Esophagus muscularis mucosa (tissue), 4 donors: Measurements from ENCODE around the gene ZFP36L1. TPM values are rescaled to one million over a fixed set of nuclear protein-coding genes. Genes with fewer than 3 reads are reported as not detected.

Experiments used
- DNase-seq: peaks from one replicate; pipeline ENCODE4 v3.0.0-alpha.2; 2017; ENCODE audit errors: extremely low spot score
- H3K27ac ChIP-seq, 4 donors: fragments of 200-600 bp; sonication (generic); replicated peaks in 1 of 4; 1 replicate in 3 of 4; 2 replicates in 1 of 4; pipeline ENCODE4 v1.5.1; 2016 to 2019; ENCODE audit warnings: mild to moderate bottlenecking in 1 of 4
- H3K27me3 ChIP-seq, 4 donors: fragments of 200-600 bp; sonication (generic); one replicate each; pipeline versions ENCODE4 v1.5.1 to v1.6.0; 2016 to 2019
- H3K36me3 ChIP-seq, 4 donors: fragments of 200-600 bp; sonication (generic); one replicate each; pipeline ENCODE4 v1.5.1; 2016 to 2019
- H3K4me1 ChIP-seq, 4 donors: fragments of 200-600 bp; sonication (generic); one replicate each; pipeline ENCODE4 v1.5.1; 2016 to 2019
- H3K4me3 ChIP-seq, 4 donors: fragments of 200-600 bp; sonication (generic); 1 replicate in 2 of 4; 2 replicates in 2 of 4; pipeline ENCODE4 v1.5.1; 2016 to 2019; ENCODE audit warnings: mild to moderate bottlenecking in 4 of 4, moderate library complexity in 1 of 4
- H3K9me3 ChIP-seq, 4 donors: fragments of 200-600 bp; sonication (generic); 1 replicate in 3 of 4; 2 replicates in 1 of 4; pipeline ENCODE4 v1.5.1; 2016 to 2019
- EP300 ChIP-seq: sonication (generic); formaldehyde crosslinking; IDR thresholded peaks from one replicate; pipeline ENCODE4 v1.6.1; 2017; ENCODE audit warnings: antibody characterized with exemption
- POLR2A ChIP-seq: fragments of 450-650 bp; IDR thresholded peaks from one replicate; pipeline ENCODE4 v1.6.1; 2017; ENCODE audit warnings: antibody characterized with exemption, moderate library complexity, mild to moderate bottlenecking, low read depth
- POLR2AphosphoS5 ChIP-seq, 2 donors: sonication (generic); formaldehyde crosslinking; IDR thresholded peaks; one replicate each; pipeline ENCODE4 v1.6.1; 2017; ENCODE audit warnings: antibody characterized with exemption in 2 of 2
- WGBS: methylation state at CpG from one replicate; pipeline ENCODE4 v1.1.5; 2018; 5-methylcytosine and 5-hydroxymethylcytosine counted together
- intact Hi-C: fragments of 100-400 bp; cut with DNase I; formaldehyde crosslinking; loops from one replicate; pipeline ENCODE4 v1.15.1; 2023
- total RNA-seq, 4 donors: library from RNA; depleted of rRNA; stranded (reverse); fragments of >200 nt; gene quantifications; one replicate each; pipeline versions ENCODE4 v1.1.0 to v1.2.1, GENCODE V29; 2016
- TF ChIP-seq, protein P1 (sequence below), 3 experiments: fragments of 200-600 bp in 2 of 3; fragments of 450-650 bp in 1 of 3; sonication (generic) in 2 of 3; IDR thresholded peaks; one replicate each; pipeline ENCODE4 v1.5.1; 2017 to 2019; ENCODE audit warnings: antibody characterized with exemption in 3 of 3, mild to moderate bottlenecking in 2 of 3, moderate library complexity in 1 of 3

Gene ZFP36L1
- total RNA-seq, 4 donors from 2014 or later: 191 to 704 (median 444) TPM

GRCh38 chr14:68759017-68759560 lies 33.8 kb downstream of the ZFP36L1 start:
- intact Hi-C loops: no loop called here
- Histone ChIP-seq H3K4me1 (peaks cover 27 to 49% (median 41%) of the 10 kb centered on the region in 4 donors), H3K36me3 (no peaks in the 10 kb centered on the region), H3K9me3 (no peaks in the 10 kb centered on the region), H3K4me3 (no peak overlapping the region), H3K27ac (no peak overlapping the region), H3K27me3 (no peaks in the 10 kb centered on the region)
- no peak for DNase-seq
- TF ChIP-seq POLR2AphosphoS5 (IDR thresholded peaks at IDR 0.05) (no peak), POLR2A (no peak), EP300 (no peak)
- TF ChIP-seq, protein P1, sequence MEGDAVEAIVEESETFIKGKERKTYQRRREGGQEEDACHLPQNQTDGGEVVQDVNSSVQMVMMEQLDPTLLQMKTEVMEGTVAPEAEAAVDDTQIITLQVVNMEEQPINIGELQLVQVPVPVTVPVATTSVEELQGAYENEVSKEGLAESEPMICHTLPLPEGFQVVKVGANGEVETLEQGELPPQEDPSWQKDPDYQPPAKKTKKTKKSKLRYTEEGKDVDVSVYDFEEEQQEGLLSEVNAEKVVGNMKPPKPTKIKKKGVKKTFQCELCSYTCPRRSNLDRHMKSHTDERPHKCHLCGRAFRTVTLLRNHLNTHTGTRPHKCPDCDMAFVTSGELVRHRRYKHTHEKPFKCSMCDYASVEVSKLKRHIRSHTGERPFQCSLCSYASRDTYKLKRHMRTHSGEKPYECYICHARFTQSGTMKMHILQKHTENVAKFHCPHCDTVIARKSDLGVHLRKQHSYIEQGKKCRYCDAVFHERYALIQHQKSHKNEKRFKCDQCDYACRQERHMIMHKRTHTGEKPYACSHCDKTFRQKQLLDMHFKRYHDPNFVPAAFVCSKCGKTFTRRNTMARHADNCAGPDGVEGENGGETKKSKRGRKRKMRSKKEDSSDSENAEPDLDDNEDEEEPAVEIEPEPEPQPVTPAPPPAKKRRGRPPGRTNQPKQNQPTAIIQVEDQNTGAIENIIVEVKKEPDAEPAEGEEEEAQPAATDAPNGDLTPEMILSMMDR (IDR thresholded peaks at IDR 0.05): no peak
- WGBS: 95% methylated on average over 8 of the region's 8 CpGs

- WGBS: 83% methylated on average over 3 of the region's 3 CpGs
- intact Hi-C loops: no loop called here
- Histone ChIP-seq H3K4me3 (no peak overlapping the region), H3K36me3 (no peaks in the 10 kb centered on the region), H3K4me1 (peaks cover 30 to 47% (median 39%) of the 10 kb centered on the region in 4 donors), H3K27ac (no peak overlapping the region), H3K27me3 (no peaks in the 10 kb centered on the region), H3K9me3 (no peaks in the 10 kb centered on the region)
- TF ChIP-seq EP300: no peak
- DNase-seq: no peak
Observed at GRCh38 chr14:68758301-68758700, 34.6 kb downstream of the ZFP36L1 start.

GRCh38 chr14:68757618-68758081 lies 35.2 kb downstream of the ZFP36L1 start:
- TF ChIP-seq, protein P1 (IDR thresholded peaks at IDR 0.05): no peak
- no peak for TF ChIP-seq POLR2AphosphoS5 (IDR thresholded peaks at IDR 0.05)
- no peak for TF ChIP-seq POLR2A
- no peak for TF ChIP-seq EP300
- DNase-seq: no peak
- Histone ChIP-seq H3K4me1 (peaks cover 23 to 47% (median 38%) of the 10 kb centered on the region in 4 donors), H3K9me3 (no peaks in the 10 kb centered on the region), H3K27ac (no peak overlapping the region), H3K27me3 (no peaks in the 10 kb centered on the region), H3K36me3 (no peaks in the 10 kb centered on the region), H3K4me3 (no peak overlapping the region)
- 80% methylated on average over 3 of the region's 4 CpGs for WGBS
- intact Hi-C loops: no loop called here

- intact Hi-C loops: no loop called here
- no peaks in the 10 kb centered on the region for H3K27me3 ChIP-seq
- 90% methylated on average over 6 of the region's 6 CpGs for WGBS
- no peak for DNase-seq
- H3K9me3 ChIP-seq: no peaks in the 10 kb centered on the region
- peaks cover 17 to 49% (median 40%) of the 10 kb centered on the region in 4 donors for H3K4me1 ChIP-seq
- H3K4me3 ChIP-seq: no peak overlapping the region
- no peak for TF ChIP-seq POLR2AphosphoS5 (IDR thresholded peaks at IDR 0.05)
- TF ChIP-seq, protein P1 (IDR thresholded peaks at IDR 0.05): no peak
- TF ChIP-seq POLR2A: no peak
- no peak for TF ChIP-seq EP300
- no peak overlapping the region for H3K27ac ChIP-seq
- H3K36me3 ChIP-seq: no peaks in the 10 kb centered on the region
Observed at GRCh38 chr14:68756734-68757133, 36.1 kb downstream of the ZFP36L1 start.

DNA sequence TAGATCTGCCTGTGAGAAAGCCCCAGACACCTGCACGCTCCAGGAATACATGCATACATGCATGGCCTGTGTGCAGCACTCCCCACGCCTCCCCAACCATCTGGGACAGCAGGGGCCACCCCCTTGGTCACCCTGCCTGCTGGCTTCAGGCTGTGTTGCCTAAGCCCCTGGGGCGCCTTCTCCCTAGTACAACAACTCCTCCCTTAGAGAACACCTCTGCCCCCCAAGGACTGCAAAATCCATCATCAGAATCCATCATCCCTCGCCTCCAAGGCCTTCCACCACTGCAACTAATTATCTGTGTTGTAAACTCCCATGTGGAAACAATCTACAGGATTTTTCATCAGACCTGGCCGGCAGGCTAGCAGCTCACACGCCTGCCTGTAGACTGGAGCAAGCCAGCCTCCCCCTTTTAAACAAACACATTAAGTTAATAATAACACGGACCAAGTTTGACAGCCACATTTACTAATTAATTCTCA lies 36.8 kb downstream of the ZFP36L1 start:
- 57% methylated on average over 6 of the region's 7 CpGs for WGBS
- intact Hi-C loops: no loop called here
- no peak for DNase-seq

More for the DNA sequence above, 36.8 kb downstream of the ZFP36L1 start:
- Histone ChIP-seq H3K4me1 (peaks cover 17 to 52% (median 42%) of the 10 kb centered on the region in 4 donors), H3K36me3 (no peaks in the 10 kb centered on the region), H3K27ac (no peak overlapping the region), H3K9me3 (no peaks in the 10 kb centered on the region), H3K27me3 (no peaks in the 10 kb centered on the region), H3K4me3 (no peak overlapping the region)
- TF ChIP-seq POLR2AphosphoS5 (IDR thresholded peaks at IDR 0.05): no peak
- TF ChIP-seq, protein P1 (IDR thresholded peaks at IDR 0.05): no peak
- no peak for TF ChIP-seq POLR2A
- no peak for TF ChIP-seq EP300
